DMS114 treated with DMSO at 0.1 percent for 48 hours (cell line): ENCODE data around the gene ADAMTS17.

Experiments used
- DNase-seq: peaks from one replicate; lab custom pipeline; 2025; ENCODE audit not compliant: unreplicated experiment; lab: John Stamatoyannopoulos, UW

Gene ADAMTS17

GRCh38 chr15:100140527-100141308, 201.1 kb downstream of the ADAMTS17 start:
- DNase-seq: no peak

- no peak for DNase-seq
These were observed 207.2 kb downstream of the ADAMTS17 start for GRCh38 chr15:100134586-100134985.

- DNase-seq: no peak
These were observed 207.6 kb downstream of the ADAMTS17 start for GRCh38 chr15:100134089-100134583.

GRCh38 chr15:100133001-100133400, 208.8 kb downstream of the ADAMTS17 start:
- no peak for DNase-seq

GRCh38 chr15:100132309-100132708, 209.5 kb downstream of the ADAMTS17 start:
- no peak for DNase-seq

GRCh38 chr15:100131321-100132224, 210.2 kb downstream of the ADAMTS17 start:
- DNase-seq: no peak

GRCh38 chr15:100129677-100130076, 212.1 kb downstream of the ADAMTS17 start:
- DNase-seq: no peak

GRCh38 chr15:100125401-100126191, 216.2 kb downstream of the ADAMTS17 start:
- DNase-seq: no peak

- DNase-seq: no peak
These were observed 216.8 kb downstream of the ADAMTS17 start for GRCh38 chr15:100124936-100125335.

GRCh38 chr15:100124361-100124760, 217.4 kb downstream of the ADAMTS17 start:
- DNase-seq: no peak

GRCh38 chr15:100123611-100124010, 218.2 kb downstream of the ADAMTS17 start:
- DNase-seq: no peak

GRCh38 chr15:100121285-100121684, 220.5 kb downstream of the ADAMTS17 start:
- DNase-seq: no peak

GRCh38 chr15:100120111-100120510, 221.7 kb downstream of the ADAMTS17 start:
- no peak for DNase-seq

- no peak for DNase-seq
These were observed 223.2 kb downstream of the ADAMTS17 start for GRCh38 chr15:100118546-100118945.

- no peak for DNase-seq
These were observed 225.2 kb downstream of the ADAMTS17 start for GRCh38 chr15:100116416-100117190.

GRCh38 chr15:100115711-100116090, 226.1 kb downstream of the ADAMTS17 start:
- no peak for DNase-seq

GRCh38 chr15:100115066-100115710, 226.6 kb downstream of the ADAMTS17 start:
- DNase-seq: no peak

- DNase-seq: no peak
These were observed 227.2 kb downstream of the ADAMTS17 start for GRCh38 chr15:100114571-100114970.

GRCh38 chr15:100114100-100114499, 227.7 kb downstream of the ADAMTS17 start:
- no peak for DNase-seq
